OCI-LY7 (cell line): ENCODE data around the gene HDAC4. TPM values are rescaled to one million over a fixed set of nuclear protein-coding genes. Genes with fewer than 3 reads are reported as not detected.

Experiments
- BruUV-seq: library from RNA; stranded (reverse); fragments of 400-500 nt; replicated peaks from 2 replicates; lab custom pipeline; 2021; lab: Mats Ljungman, UMichigan
- CTCF ChIA-PET: fragments of 300-600 bp; sonication (Branson Sonifier 250); formaldehyde crosslinking; loops from one replicate; lab custom pipeline; 2022; ENCODE audit warnings: antibody characterized with exemption; ENCODE audit not compliant: unreplicated experiment; lab: Charles Lee
- POLR2A ChIA-PET: fragments of 300-600 bp; sonication (Branson Sonifier 250); formaldehyde crosslinking; loops from one replicate; lab custom pipeline; 2022; ENCODE audit warnings: antibody characterized with exemption; lab: Charles Lee
- DNase-seq: peaks from one replicate; pipeline ENCODE4 v3.0.0-alpha.2; 2015; ENCODE audit warnings: low spot score
- H2AFZ ChIP-seq: fragments of 200-600 bp; sonication (generic), shearing (Covaris generic); 2 replicates; pipeline ENCODE4 v1.6.1; 2014; ENCODE audit warnings: mild to moderate bottlenecking, antibody characterized with exemption, low read length, moderate library complexity
- H3K27ac ChIP-seq: fragments of 200-600 bp; sonication (generic); 2 replicates; pipeline ENCODE4 v1.5.1; 2014; ENCODE audit warnings: mixed run types, low read depth, mild to moderate bottlenecking, moderate library complexity, low read length, inconsistent platforms; ENCODE audit not compliant: poor library complexity, severe bottlenecking
- H3K36me3 ChIP-seq: fragments of 200-600 bp; sonication (generic); 2 replicates; pipeline ENCODE4 v1.6.1; 2014; ENCODE audit warnings: mild to moderate bottlenecking, antibody characterized with exemption, low read length, moderate library complexity, mixed read lengths; ENCODE audit not compliant: insufficient read depth
- H3K4me1 ChIP-seq: fragments of 200-600 bp; sonication (generic); 2 replicates; pipeline ENCODE4 v1.5.1; 2014; ENCODE audit warnings: mild to moderate bottlenecking, low read length; ENCODE audit not compliant: insufficient read depth, poor library complexity, severe bottlenecking
- H3K4me2 ChIP-seq: fragments of 200-600 bp; sonication (generic); 2 replicates; pipeline ENCODE4 v1.6.1; 2014; ENCODE audit warnings: mild to moderate bottlenecking, low read length
- H3K4me3 ChIP-seq: fragments of 200-600 bp; sonication (generic); 2 replicates; pipeline ENCODE4 v1.5.1; 2014; ENCODE audit warnings: mild to moderate bottlenecking, low read depth, low read length; ENCODE audit not compliant: poor library complexity, severe bottlenecking
- H3K79me2 ChIP-seq: fragments of 200-600 bp; sonication (generic); 2 replicates; pipeline ENCODE4 v1.6.1; 2016; ENCODE audit warnings: low read depth, mild to moderate bottlenecking, low read length, moderate library complexity, mixed read lengths; ENCODE audit not compliant: insufficient read depth
- H3K9me2 ChIP-seq: fragments of 200-600 bp; sonication (generic); 2 replicates; pipeline ENCODE4 v1.6.1; 2016; ENCODE audit warnings: mild to moderate bottlenecking, low read length, mixed read lengths; ENCODE audit not compliant: insufficient read depth
- H3K9me3 ChIP-seq: fragments of 200-600 bp; sonication (generic); 2 replicates; pipeline ENCODE4 v1.6.1; 2014; ENCODE audit warnings: mild to moderate bottlenecking, mixed run types, low read length, mixed read lengths
- H4K20me1 ChIP-seq: fragments of 200-600 bp; sonication (generic); 2 replicates; pipeline ENCODE4 v1.6.1; 2014; ENCODE audit warnings: mild to moderate bottlenecking, antibody characterized with exemption, low read length, moderate library complexity, mixed read lengths; ENCODE audit not compliant: insufficient read depth
- CTCF ChIP-seq: fragments of 200-600 bp; sonication (generic); conservative IDR thresholded peaks from 2 replicates; pipeline ENCODE4 v1.5.1; 2014; ENCODE audit warnings: mild to moderate bottlenecking, antibody characterized with exemption, low read length, moderate library complexity, mixed read lengths
- EZH2phosphoT487 ChIP-seq: fragments of 200-600 bp; sonication (generic); IDR thresholded peaks from 2 replicates; pipeline ENCODE4 v1.6.1; 2018; ENCODE audit warnings: low read depth, borderline replicate concordance, mild to moderate bottlenecking, mixed run types, antibody characterized with exemption, low read length, moderate library complexity, mixed read lengths
- intact Hi-C: fragments of 100-400 bp; cut with micrococcal nuclease; formaldehyde crosslinking; loops from one replicate; pipeline ENCODE4 v1.10.0; 2022; ENCODE audit not compliant: unreplicated experiment
- total RNA-seq, 2 experiments: library from RNA; depleted of rRNA in 1 of 2; stranded (reverse); fragments of >200 nt in 1 of 2; shearing (Covaris generic) in 1 of 2; gene quantifications; 2 replicates each; pipeline ENCODE4 v1.2.3, GENCODE V29; 2014 to 2022

The HDAC4 gene
- total RNA-seq, 2 experiments from 2014 or later, result 10.2 to 20.6 TPM

GRCh38 chr2:239276851-239277250 is 124.0 kb downstream of the HDAC4 start:
- no peaks in the 10 kb centered on the region for H3K4me1 ChIP-seq

GRCh38 chr2:239275847-239276831 is 124.7 kb downstream of the HDAC4 start:
- DNase-seq, result no peak
- no peak for TF ChIP-seq CTCF
- no peak for TF ChIP-seq EZH2phosphoT487
- H3K79me2 ChIP-seq, result no peaks in the 10 kb centered on the region
- H3K36me3 ChIP-seq, result no peaks in the 10 kb centered on the region
- no peaks in the 10 kb centered on the region for H3K9me3 ChIP-seq
- no peaks in the 10 kb centered on the region for H3K4me1 ChIP-seq
- no peaks in the 10 kb centered on the region for H3K9me2 ChIP-seq
- CTCF ChIA-PET, result interaction anchor here (0.6 kb wide), 1 partner anchor 8 kb away, joined by 3 read pairs; no protein-coding TSS in a partner anchor
- no peak overlapping the region for H3K27ac ChIP-seq
- no TSS peak for BruUV-seq
- intact Hi-C loops, result no loop called here
- H4K20me1 ChIP-seq, result peaks cover 9% of the 10 kb centered on the region; the same call in 1 of the 2 replicates
- H3K4me3 ChIP-seq, result no peak overlapping the region
- POLR2A ChIA-PET, result no interaction called here
- no peak overlapping the region for H3K4me2 ChIP-seq
- no peak overlapping the region for H2AFZ ChIP-seq

More at GRCh38 chr2:239276851-239277250, 124.0 kb downstream of the HDAC4 start:
- intact Hi-C loops, result no loop called here
- H3K36me3 ChIP-seq, result no peaks in the 10 kb centered on the region
- H3K4me2 ChIP-seq, result no peak overlapping the region
- H3K27ac ChIP-seq, result no peak overlapping the region
- no peaks in the 10 kb centered on the region for H3K9me2 ChIP-seq
- TF ChIP-seq CTCF (0 out of 2 replicates have a peak, but pooled peaks have one; percentile 18), EZH2phosphoT487 (no peak)
- H3K9me3 ChIP-seq, result no peaks in the 10 kb centered on the region
- DNase-seq, result no peak
- H3K4me3 ChIP-seq, result no peak overlapping the region
- ChIA-PET POLR2A (no interaction called here), CTCF (interaction anchor here (0.6 kb wide), 2 partner anchors 9 to 68 kb away, joined by 3 to 11 read pairs; no protein-coding TSS in a partner anchor)
- BruUV-seq, result no TSS peak
- no peaks in the 10 kb centered on the region for H3K79me2 ChIP-seq
- no peak overlapping the region for H2AFZ ChIP-seq
- peaks cover 9% of the 10 kb centered on the region; the same call in 1 of the 2 replicates for H4K20me1 ChIP-seq
